SU-DHL-6 (cell line): ENCODE results near the gene NTSR2.

Experiments used
- H2AFZ ChIP-seq: fragments of 200-600 bp; sonication (generic); 2 replicates; pipeline ENCODE4 v1.6.1; 2014; ENCODE audit warnings: low read depth, mild to moderate bottlenecking, moderate library complexity, mixed read lengths, antibody characterized with exemption, low read length; ENCODE audit not compliant: severe bottlenecking
- H3F3A ChIP-seq: fragments of 200-600 bp; shearing (Covaris generic); 2 replicates; pipeline ENCODE4 v1.6.0; 2016; ENCODE audit warnings: antibody characterized with exemption, mild to moderate bottlenecking; ENCODE audit not compliant: insufficient read depth
- H3K27ac ChIP-seq: fragments of 200-600 bp; sonication (generic); 2 replicates; pipeline ENCODE4 v1.5.1; 2016; ENCODE audit warnings: low read depth, mild to moderate bottlenecking, low read length, moderate library complexity, mixed read lengths
- H3K27me3 ChIP-seq: fragments of 200-600 bp; sonication (generic), shearing (Covaris generic); 2 replicates; pipeline ENCODE4 v1.6.0; 2014; ENCODE audit warnings: mild to moderate bottlenecking, low read length
- H3K36me3 ChIP-seq: fragments of 200-600 bp; sonication (generic); 2 replicates; pipeline ENCODE4 v1.6.1; 2014; ENCODE audit warnings: mild to moderate bottlenecking, low read length, mixed read lengths
- H3K4me2 ChIP-seq: fragments of 300-600, 200-600 bp; shearing (Covaris generic), sonication (generic); 2 replicates; pipeline ENCODE4 v1.6.0; 2014; ENCODE audit warnings: low read length, low read depth, mild to moderate bottlenecking; ENCODE audit not compliant: poor library complexity, severe bottlenecking
- H3K4me3 ChIP-seq: fragments of 200-600 bp; sonication (generic); 2 replicates; pipeline ENCODE4 v1.5.1; 2014; ENCODE audit warnings: antibody characterized with exemption, low read length, mild to moderate bottlenecking, mixed read lengths; ENCODE audit not compliant: insufficient read depth, poor library complexity, severe bottlenecking
- H3K79me2 ChIP-seq: fragments of 200-600 bp; sonication (generic); 2 replicates; pipeline ENCODE4 v1.6.1; 2014; ENCODE audit warnings: mild to moderate bottlenecking, low read length, moderate library complexity; ENCODE audit not compliant: insufficient read depth
- H3K9ac ChIP-seq: fragments of 200-600 bp; sonication (generic); 2 replicates; pipeline ENCODE4 v1.7.0; 2014; ENCODE audit warnings: mild to moderate bottlenecking, low read length
- H3K9me2 ChIP-seq: fragments of 200-600 bp; sonication (generic); replicated peaks from 2 replicates; pipeline ENCODE4 v1.6.1; 2014; ENCODE audit warnings: low read length; ENCODE audit not compliant: insufficient read depth
- H3K9me3 ChIP-seq: fragments of 200-600 bp; sonication (generic); 2 replicates; pipeline ENCODE4 v1.6.1; 2014; ENCODE audit warnings: low read length, mixed read lengths; ENCODE audit not compliant: insufficient read depth
- H4K20me1 ChIP-seq: fragments of 200-600 bp; sonication (generic); 2 replicates; pipeline ENCODE4 v1.6.1; 2014; ENCODE audit warnings: low read depth, mild to moderate bottlenecking, antibody characterized with exemption, low read length, moderate library complexity, mixed read lengths
- CTCF ChIP-seq: fragments of 200-600 bp; sonication (generic); IDR thresholded peaks from one replicate; pipeline ENCODE4 v1.5.1; 2017; ENCODE audit warnings: antibody characterized with exemption, mild to moderate bottlenecking, low read length, moderate library complexity; ENCODE audit not compliant: insufficient read depth, poor library complexity, severe bottlenecking
- EZH2phosphoT487 ChIP-seq: fragments of 200-600 bp; sonication (generic), shearing (Covaris generic); conservative IDR thresholded peaks from 2 replicates; pipeline ENCODE4 v1.6.1; 2018; ENCODE audit warnings: mild to moderate bottlenecking, antibody characterized with exemption, low read length, moderate library complexity, mixed read lengths

Gene NTSR2

GRCh38 chr2:11680182-11680900 lies 10.3 kb upstream of the NTSR2 start:
- no peak overlapping the region for H3K4me2 ChIP-seq
- no peaks in the 10 kb centered on the region for H3K9me3 ChIP-seq
- no peaks in the 10 kb centered on the region for H4K20me1 ChIP-seq
- no peak overlapping the region for H3K9ac ChIP-seq
- TF ChIP-seq CTCF = no peak
- TF ChIP-seq EZH2phosphoT487 = no peak
- H3K9me2 ChIP-seq = no peaks in the 10 kb centered on the region
- H3F3A ChIP-seq = no peaks in the 10 kb centered on the region
- H3K4me3 ChIP-seq = no peak overlapping the region
- H2AFZ ChIP-seq = no peak overlapping the region
- H3K79me2 ChIP-seq = no peaks in the 10 kb centered on the region
- H3K36me3 ChIP-seq = no peaks in the 10 kb centered on the region
- H3K27me3 ChIP-seq = no peaks in the 10 kb centered on the region
- no peak overlapping the region for H3K27ac ChIP-seq

GRCh38 chr2:11679486-11680181 lies 9.6 kb upstream of the NTSR2 start:
- Histone ChIP-seq H3K4me2 (no peak overlapping the region), H2AFZ (no peak overlapping the region), H4K20me1 (no peaks in the 10 kb centered on the region), H3K4me3 (no peak overlapping the region), H3K79me2 (no peaks in the 10 kb centered on the region), H3K9me3 (no peaks in the 10 kb centered on the region), H3K9me2 (no peaks in the 10 kb centered on the region), H3K27ac (no peak overlapping the region), H3K9ac (no peak overlapping the region), H3F3A (no peaks in the 10 kb centered on the region), H3K36me3 (no peaks in the 10 kb centered on the region), H3K27me3 (no peaks in the 10 kb centered on the region)
- TF ChIP-seq CTCF (no peak), EZH2phosphoT487 (no peak)

- H3K9ac ChIP-seq = no peak overlapping the region
- no peak overlapping the region for H3K4me3 ChIP-seq
- no peak overlapping the region for H2AFZ ChIP-seq
- H3K9me3 ChIP-seq = no peaks in the 10 kb centered on the region
- H3K9me2 ChIP-seq = no peaks in the 10 kb centered on the region
- H4K20me1 ChIP-seq = no peaks in the 10 kb centered on the region
- no peaks in the 10 kb centered on the region for H3F3A ChIP-seq
- H3K27ac ChIP-seq = no peak overlapping the region
- H3K36me3 ChIP-seq = no peaks in the 10 kb centered on the region
- TF ChIP-seq EZH2phosphoT487 = no peak
- TF ChIP-seq CTCF = no peak
- no peaks in the 10 kb centered on the region for H3K79me2 ChIP-seq
- no peaks in the 10 kb centered on the region for H3K27me3 ChIP-seq
- no peak overlapping the region for H3K4me2 ChIP-seq
Observed at GRCh38 chr2:11679016-11679415, 9.0 kb upstream of the NTSR2 start.
